GM18870 (cell line): ENCODE results near the gene HOXB1.
"Not testable (repeated sequence)": the region's sequence is repeated elsewhere in the genome, so short reads cannot be mapped to it uniquely, and the experiment has no call there.

ENCODE experiments used
- ATAC-seq: cut with Tn5 transposase; IDR thresholded peaks from one replicate; pipeline ENCODE4 v1.9.1; 2021; ENCODE audit warnings: moderate library complexity; ENCODE audit not compliant: unreplicated experiment

HOXB1 gene

DNA sequence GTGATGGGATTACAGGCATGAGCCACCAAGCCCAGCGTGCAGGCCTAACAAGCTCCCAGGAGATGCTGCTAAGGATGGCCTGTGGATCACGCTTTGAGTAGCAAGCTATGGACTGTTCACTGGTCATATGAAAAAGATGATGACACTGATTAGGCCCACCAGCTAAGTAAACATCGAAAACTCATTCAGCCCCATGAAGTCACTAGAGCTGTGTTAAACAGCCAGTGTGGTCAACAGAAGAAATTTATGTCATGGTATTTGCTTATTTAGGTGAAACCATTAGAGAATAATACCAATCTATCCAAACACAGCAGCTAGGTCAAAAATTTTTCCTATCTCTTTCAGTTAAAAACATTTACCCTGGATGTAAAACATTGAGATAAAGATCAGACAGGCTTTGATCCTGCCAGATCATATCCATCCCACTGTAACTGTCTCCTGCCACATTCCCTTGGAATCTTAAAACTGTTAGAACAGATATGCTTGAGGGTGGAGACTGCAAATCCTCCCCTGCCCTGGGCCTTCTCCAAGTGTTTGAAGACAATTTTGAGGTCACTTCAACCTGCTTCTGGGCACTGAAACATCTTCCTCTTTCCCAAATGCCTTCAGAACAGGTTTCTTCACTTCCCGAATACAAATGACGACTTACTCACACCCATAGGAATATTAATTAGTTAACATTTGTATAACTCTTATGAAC lies 30.9 kb downstream of the HOXB1 start:
- ATAC-seq = no peak

DNA sequence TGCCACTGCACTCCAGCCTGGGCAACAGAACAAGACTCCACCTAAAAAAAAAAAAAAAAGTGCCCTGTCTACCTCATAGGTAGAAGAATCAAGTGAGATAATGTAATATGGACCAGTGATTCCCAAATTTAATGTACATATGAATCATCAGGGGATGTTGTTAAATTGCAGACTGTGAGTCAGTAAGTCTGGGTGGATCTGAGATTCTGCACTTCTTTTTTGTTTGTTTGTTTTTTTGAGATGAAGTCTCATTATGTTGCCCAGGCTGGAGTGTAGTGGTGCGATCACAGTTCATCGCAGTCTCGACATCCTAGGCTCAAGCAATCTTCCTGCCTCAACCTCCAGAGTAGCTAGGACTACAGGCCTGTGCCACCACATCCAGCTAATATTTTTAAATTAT lies 31.6 kb downstream of the HOXB1 start:
- ATAC-seq = no peak

DNA sequence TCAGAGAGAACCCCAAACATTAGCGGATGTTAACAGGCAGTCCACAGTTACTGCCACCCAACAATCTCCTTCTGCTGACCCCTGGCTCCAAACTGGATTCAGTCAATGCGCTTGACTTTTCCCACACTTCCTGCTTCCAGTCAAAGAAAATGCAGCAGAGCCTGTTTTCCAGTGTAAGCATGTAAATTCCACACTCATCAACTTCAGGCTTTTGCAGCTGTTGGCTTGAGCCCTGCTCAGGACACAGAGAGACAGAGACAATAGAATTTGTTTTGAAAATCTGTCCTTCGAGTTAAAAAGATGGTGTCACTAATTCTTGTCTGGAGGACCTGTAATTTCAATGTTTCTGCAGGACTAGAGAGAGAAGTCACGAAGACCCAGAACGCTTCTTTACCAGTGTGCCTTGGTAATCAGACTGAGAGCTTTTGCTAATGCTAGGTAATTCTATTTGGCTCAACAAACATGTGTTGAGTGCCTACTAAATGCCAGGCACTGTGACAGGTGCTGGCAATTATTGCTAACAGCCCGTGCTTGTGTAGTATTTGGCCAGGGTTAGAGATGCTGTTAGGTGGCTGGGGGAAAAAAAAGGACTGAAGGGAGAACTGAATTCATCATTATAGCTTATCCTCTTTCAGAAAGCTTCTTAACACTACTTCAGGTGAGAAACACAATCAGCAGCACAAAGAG lies 32.5 kb downstream of the HOXB1 start:
- ATAC-seq = no peak

DNA sequence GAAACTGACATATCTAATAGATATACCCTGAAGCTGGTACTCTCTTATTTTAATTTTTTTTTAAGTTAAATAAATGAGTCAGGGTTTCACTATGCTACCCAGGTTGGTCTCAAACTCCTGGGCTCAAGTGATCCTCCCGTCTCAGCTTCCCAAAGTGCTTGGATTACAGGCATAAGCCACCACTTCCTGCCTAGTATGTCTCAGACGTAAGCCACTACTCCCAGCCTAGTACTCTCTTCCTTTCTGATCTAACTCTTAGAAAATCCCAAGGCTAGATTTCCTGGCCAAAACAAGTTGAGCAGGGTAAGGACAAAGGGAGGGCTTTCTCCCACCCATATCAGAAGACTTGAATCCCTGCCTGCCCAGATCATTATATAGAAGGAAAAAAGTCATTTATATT lies 33.7 kb downstream of the HOXB1 start:
- ATAC-seq = no peak

- no peak for ATAC-seq
Observed at GRCh38 chr17:48494335-48494734, 36.5 kb downstream of the HOXB1 start.

DNA sequence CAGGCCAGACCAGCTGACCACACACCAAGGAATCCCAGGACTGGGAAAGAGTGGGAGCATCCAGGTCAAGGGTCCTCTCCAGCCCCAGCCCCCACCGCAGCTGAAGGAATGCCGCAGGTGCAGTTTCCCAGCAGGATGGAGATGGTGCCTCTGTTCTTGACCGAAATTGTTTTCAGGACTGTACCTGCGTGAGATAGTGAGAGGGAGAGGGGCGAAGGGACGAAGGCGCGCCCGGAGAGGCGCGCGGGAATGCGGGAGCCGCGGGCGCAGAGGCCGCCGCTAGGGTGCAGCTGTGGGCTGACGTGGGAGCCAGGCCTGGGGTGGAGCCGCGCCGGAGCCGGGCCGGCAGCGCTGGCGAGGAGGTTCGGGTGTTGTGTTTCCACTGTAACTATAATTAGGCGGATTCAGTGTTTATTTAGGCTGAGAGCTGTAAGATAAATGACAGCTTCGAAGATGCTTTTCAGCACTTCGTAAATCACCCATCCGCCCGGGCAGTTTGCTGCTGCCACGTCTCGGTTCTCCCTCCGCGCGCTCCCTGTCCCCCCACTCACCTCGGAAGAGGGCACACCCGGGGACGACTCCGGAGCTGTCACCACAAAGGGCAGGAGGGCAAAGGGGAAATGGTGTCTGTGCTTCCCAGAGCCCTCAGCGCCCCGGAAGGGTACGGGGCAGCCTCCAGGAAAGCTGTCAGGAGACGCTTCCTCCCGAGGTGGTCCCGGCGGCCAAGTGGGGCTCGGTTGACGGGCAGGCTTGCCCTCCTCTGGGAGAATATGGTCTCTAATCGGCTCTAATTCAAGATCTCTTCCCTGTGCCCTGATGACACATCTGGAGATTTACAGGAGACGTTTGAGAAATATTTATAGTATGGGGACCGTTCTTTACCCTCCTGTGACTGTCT lies 38.2 kb downstream of the HOXB1 start:
- no peak for ATAC-seq

GRCh38 chr17:48491527-48492273 lies 39.1 kb downstream of the HOXB1 start:
- ATAC-seq = no peak

DNA sequence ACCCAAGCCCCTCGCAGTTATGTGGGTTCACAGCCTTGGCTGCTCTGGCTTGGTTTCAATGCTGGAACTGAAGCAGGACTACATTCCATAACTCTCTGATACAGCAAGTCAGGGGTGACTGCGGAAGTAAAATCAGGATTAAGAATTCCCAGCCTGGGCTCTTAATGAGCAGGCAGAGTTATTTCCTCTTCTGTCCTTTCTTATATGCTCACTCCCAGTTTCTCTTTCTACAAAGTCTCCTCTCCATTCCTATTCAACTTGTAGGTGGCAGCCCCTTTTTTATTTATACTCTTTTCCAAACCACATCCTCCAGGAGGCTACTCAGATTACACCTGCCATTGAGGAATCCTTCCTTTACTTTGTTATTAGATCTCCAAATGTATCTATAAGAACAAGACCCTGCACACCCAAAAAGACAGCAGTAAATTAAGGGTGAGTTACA lies 40.3 kb downstream of the HOXB1 start:
- ATAC-seq = no peak

DNA sequence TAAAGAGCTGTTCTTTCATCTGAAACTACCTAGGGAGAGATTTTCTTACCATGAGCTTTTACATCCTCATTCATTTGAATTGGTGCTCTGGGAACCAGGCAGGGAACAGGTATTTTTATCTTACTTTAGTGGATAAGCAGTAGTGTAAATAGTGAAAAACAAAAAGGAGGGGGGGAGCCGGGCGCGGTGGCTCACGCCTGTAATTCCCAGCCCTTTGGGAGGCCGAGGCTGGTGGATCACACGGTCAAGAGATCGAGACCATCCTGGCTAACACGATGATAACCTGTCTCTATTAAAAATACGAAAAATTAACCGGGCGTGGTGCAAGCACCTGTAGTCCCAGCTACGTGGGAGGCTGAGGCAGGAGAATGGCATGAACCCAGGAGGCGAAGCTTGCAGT lies 41.0 kb downstream of the HOXB1 start:
- ATAC-seq = no peak

DNA sequence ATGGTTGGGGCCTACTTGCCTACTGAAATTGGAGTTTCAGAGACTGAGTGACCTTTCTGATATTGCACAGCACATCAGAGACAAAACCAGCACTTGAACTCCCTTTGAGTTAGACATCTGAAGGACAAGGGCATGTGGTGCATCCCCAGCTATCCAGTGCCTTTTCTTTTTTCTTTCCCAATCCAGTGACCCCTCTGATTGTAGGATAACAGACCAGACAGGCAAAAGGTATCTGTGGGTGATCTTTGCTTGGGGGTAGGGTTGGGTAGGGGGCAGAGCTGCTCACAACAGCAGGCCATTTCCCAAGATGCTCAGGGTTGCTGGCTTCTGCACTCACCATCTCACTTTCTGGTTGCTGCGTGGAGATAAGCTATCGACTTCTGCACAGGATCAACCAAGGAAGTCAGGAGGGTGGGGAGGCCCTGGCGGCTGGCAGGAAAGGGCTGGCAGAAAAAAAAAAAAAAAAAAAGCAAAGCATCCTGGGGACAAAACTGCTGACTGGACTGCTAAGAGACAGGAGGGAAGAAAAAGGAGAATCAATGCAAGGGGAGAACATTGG lies 42.2 kb downstream of the HOXB1 start:
- no peak for ATAC-seq

DNA sequence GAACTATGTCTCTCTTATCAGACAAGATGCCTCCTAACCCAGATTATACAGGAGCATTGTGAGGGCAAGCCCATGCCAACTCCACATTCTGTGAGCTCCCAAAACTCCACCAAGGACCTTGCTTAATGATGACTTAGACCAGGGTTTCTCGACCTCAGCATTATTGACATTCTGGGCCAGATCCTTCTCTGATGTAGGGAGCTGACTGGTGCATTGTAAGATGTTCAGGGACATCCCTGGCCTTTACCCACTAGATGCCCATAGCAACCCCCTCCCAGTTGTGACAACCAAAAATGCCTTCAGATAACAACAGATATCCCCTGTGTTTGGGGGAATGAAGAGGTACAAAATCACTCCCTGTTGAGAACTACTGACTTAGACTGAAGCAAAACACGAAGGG lies 43.6 kb downstream of the HOXB1 start:
- no peak for ATAC-seq

- ATAC-seq = no peak
Observed at GRCh38 chr17:48486557-48486956, 44.3 kb downstream of the HOXB1 start.

DNA sequence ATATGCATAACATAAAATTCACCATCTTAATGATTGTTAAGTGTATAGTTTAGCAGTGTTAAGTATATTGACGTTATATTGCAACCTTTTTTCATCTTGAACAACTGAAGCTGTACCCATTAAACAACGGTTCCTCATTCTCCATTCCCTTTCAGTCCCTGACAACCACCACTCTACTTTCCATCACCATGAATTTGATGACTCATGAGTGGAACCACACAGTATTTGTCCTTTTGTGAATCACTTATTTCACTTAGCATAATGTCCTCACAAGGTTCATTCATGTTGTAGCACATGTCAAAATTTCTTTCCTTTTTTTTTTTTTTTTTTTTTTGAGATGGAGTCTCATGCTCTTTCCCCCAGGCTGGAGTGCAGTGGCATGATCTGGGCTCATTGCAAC lies 46.0 kb downstream of the HOXB1 start:
- ATAC-seq = no peak

- no peak for ATAC-seq
Observed at GRCh38 chr17:48484256-48484655, 46.6 kb downstream of the HOXB1 start.

GRCh38 chr17:48483471-48484131 lies 47.2 kb downstream of the HOXB1 start:
- no peak for ATAC-seq

DNA sequence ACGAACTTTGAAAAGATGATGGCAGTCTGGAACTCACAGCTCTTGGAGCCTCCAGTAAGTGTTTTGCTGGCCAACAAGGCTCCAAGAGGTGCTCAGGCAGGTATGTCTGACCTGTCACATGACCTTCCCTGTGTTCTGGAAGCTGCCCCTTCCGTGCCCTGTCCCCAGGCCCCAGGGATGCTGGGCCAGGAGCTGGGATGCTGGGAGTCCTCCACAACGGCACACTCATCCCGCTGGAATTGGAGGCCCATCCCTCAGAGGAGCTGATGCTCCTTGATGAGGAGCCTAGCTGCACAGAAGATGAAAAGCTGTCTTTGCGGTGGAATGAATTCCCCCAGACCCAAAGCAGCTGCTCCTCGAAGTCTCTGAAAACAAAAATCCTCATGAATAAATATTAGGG lies 47.8 kb downstream of the HOXB1 start:
- no peak for ATAC-seq

DNA sequence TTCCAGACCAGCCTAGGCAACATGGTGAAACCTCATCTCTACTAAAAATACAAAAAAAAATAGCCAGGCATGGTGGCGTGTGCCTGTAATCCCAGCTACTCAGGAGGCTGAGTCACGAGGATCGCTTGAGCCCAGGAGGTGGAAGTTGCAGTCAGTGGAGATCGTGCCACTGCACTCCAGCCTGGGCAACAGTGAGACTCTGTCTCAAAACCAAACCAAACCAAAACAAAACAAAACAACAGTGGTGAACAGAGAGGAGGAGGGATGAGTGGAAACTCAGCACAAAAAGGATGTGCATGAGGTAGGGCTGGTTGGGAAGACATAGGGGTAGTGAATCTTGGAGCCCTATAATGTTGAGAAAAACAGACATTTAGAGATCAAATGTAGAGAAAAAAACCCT lies 48.5 kb downstream of the HOXB1 start:
- ATAC-seq = not testable (repeated sequence)

- no peak for ATAC-seq
Observed at GRCh38 chr17:48479014-48479402, 51.8 kb downstream of the HOXB1 start.
